Stimulated activated CD8-positive, alpha-beta memory T cell treated with anti-CD3 and anti-CD28 coated beads, Interleukin-7, amount 100 ng/mL, for 48 hours (primary cell): ENCODE results near the gene AQP1.

Source experiments
- DNase-seq, 2 donors: peaks; one replicate each; pipeline ENCODE4 v3.0.0-alpha.2; 2020; ENCODE audit warnings: low read depth in 1 of 2; ENCODE audit errors: extremely low read depth in 1 of 2

The AQP1 gene

DNA sequence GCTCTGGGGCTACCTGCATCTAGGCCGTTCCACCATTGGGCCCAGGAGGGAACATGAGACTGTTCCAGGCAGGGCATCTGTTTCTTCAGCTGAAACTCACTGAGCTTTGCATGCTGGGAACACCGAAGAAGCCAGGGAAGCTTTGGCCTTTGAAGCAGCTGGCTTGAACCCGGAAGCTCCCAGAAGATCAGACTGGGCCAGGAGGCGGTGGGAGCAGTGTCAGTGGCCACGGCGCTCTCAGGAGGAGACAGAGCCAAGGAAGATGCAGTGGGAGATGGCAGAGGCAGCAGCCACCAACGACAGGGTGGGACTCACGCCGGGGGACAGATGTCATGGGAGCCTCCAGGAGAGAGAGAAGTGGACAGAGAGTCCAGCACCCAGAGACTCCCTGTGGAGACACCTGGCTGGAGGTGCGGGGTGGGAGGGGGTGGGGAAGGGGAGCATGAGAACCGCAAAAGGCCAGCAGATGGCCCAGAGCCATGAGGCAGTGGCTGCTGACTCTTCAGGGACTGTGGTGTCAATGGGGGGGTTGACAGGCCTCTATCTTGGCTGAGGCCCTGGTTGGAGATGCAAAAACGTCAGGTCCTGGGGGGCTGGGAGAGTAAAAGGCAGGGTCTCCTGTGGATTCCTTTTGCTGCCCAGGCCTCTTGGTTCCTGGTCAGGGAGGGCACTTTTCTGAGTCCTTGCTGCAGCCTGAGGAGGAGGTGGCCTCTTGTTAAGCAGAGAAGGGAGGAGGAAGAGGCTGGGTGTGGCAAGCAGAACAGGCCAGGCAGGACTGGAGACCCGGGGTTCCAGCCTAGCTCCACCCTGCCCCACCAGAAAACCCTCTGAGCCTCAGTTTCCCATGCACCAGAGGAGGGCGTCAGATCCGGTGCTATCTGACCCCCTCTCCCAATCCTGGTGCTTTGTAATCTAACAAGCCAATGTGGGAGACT is 6.3 kb upstream of the AQP1 start:
- DNase-seq: no peak

DNA sequence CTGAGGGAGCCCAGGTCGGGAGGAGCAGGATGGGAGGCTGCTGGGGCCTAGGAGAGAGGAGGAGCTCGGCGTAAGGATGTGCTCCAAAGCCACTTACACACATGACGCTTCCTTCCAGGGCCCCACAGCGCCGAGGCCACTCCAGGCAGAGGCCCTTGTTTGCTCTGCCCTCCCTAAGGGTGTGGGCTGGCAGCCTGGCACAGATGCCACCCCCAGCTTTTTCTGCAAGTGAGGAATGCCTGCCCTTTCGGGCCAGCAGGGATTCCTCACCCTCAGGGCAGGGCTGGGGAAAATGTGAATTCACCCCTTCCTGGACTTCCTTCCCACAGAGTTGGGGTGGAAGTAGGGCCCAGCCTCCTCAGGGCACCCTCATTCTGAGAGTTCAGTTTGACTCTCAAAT is 5.6 kb upstream of the AQP1 start:
- DNase-seq: no peak

DNA sequence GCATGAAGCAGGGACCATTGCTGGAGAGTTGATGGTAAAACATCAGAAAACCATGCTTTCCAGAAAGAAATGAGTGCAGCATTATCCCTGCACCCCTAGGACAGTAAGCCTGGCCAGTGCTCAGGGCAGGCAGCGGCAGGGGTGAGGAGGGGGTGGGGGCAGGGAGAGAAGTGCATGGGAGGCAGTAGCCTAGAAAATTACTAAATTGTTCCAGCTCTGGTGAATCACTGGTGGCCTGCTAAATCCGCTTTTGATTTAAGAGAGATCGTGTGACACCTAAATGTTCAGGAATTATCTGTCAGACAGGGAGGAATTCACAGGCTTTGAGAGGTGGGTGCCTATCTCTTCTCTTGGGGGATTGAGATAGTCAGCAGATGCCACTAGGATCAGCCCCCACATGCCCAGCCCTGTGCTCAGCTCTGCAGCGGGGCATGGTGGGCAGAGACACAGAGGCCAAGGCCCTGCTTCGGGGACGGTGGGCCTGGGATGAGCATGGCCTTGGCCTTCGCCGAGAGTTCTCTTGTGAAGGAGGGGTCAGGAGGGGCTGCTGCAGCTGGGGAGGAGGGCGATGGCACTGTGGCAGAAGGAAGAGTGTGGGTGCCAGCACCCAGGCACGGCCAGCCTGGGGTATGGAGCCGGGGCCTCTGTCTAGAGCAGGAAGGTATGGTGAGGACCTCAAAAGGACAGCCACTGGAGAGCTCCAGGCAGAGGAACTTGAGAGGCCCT is 5.0 kb upstream of the AQP1 start:
- no peak for DNase-seq

DNA sequence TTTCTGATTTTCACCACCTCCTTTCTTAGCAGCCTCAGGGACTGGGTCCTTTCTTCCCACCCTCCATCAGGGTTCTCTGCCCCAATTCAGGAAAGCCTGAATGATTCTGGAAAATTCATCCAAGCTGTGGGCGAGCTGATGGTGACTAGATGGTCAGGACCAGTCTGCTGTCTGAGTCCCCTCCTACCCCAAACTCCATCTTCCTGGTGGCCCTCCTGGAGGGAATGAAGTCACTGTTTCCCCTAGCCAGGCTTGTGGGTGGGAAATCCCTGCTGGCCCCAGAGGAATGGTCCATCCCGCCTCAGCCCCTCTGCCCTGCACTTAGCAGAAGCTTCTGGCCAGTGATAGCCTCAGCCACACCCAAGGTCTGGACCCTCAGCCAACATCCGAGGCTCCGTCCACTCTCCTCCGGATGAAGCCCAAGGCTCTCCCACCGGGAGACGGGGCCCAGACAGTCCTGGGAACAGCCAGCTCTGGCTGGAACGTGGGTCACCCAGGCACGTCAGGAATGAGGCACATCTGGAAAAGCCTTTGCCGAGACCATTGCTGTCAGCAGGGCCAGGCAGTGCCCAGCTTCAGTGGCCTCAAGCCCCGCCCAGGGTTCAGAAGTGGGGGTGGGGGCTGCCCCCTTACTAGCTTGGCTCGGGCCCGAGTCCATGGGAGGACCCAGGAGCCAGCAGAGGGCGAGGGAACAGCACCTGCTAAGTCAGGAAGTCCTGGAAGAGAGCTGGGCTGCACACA is 4.0 kb upstream of the AQP1 start:
- no peak for DNase-seq

DNA sequence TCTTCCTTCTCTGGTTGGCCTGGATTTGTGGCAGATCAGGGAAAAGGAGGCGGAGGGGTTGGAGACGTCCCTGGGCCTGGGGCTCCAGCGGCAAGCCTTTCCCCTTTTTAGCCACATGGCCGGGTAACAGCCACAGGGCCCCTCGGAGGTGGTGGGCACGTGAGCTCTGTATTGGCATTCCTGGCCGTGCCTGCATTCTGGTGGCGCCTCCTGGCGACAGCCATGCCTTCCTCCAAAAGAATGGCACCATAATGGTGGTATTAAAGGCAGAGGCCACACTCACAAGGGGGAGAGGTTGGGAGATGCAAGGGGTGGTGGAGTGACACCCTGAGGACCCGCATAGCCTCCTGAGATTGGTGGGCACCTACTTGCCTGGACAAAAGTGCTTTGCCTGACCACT is 3.0 kb upstream of the AQP1 start:
- no peak for DNase-seq

DNA sequence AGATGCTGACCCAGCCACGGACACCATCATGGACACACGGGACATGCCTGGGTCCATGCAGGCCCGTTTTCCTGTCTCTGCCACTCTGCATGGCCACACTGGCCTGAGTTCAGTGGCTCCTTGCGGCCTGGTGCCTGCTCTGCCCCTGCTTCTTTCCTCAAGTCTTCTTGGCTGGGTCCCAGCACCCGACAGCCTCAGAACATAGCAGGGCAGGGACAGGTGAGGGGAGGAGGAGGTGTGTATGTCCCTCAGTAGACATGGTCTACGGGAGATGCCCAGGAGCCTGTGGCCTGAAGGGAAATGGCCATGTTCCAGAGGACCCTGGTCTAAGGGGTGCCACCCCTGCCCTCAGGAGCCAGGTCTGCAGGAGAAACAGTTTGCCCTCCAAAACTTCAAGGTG is 2.2 kb upstream of the AQP1 start:
- DNase-seq: no peak

DNA sequence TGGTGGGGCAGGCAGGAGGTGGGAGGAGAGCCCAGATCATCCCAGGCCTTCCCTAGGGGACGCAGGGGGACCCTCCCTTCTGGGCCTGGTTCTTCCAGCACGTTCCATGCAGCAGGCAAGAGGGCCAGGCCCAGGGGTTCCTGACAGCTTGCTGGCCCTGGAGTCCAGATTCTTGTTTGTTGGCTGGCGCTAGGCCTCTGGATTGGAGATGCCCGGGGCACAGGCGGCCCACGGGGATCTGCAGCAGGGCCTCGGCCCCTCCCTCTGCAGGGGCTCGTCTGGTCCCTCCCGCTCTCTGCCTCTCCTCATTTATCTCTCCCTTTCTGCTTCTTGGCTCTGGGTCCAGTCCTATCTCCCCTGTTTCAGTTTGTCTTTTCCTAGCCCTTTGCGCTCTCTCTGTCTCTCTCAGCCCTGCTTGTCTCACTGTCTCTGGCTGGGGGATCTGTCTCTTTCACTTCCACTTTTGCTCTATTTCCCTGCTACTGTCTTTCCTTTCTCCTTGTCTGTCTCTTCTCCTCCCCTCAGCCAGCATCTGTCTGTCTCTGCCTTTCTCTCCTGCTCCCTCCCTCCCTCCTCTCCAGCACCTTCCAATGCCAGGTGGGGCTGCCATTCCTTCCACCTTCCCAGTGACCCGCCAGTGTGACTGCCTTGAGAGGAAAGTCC is 1.1 kb upstream of the AQP1 start:
- DNase-seq: no peak

DNA sequence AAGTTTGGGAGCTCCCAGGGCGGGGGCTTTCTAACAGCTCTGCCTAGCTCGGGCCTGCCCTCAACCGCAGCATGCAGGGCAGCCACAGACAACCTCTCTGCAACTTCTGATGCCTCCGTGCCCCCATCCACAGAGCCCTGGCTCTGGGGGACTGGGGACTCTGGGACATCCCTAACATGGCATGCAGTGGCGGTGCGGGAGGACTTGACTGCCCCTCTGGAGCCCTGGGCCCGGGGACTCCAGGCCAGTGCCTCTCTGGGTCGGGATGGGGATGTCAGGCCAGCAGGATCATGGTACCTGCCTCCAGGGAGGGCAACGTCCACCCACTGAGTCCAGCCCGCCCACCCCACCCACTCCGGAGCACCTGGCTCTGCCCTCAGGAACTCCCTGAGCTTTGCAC is 520 bp upstream of the AQP1 start:
- DNase-seq: no peak

DNA sequence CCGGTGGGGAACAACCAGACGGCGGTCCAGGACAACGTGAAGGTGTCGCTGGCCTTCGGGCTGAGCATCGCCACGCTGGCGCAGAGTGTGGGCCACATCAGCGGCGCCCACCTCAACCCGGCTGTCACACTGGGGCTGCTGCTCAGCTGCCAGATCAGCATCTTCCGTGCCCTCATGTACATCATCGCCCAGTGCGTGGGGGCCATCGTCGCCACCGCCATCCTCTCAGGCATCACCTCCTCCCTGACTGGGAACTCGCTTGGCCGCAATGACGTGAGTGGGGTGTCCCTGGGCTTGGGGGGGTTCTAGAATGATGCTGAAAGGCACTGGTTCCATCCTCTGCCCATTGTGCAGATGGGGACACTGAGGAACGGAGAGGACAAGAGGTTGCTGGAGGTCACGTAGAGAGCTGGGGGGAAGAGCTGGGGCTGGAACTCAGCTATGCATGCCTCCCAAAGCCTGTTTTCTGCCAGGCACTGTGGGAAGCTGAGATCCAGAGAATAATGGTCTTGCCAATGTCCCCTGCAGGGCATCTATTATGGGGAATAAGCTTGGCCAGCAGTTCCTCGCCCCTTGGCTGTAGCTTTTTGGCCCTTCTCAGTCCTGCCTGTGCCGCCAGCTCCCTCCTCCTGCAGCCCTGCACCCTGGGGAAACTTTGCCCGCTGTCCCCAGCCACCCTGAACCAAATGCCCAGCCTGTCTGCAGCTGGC is 523 bp downstream of the AQP1 start:
- DNase-seq: no peak

DNA sequence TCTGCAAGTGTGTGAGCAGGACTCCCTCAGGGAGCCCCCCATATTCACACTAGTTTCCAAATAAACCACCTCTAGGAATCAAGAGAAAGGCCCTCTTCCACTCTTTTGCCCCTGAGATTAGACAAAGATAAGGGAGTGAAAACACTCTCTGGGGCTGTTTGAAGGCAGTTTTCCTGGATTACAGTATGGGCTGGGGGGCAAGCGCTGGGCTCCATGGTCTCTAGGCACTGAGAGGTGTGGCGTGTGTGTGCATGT is 1.0 kb downstream of the AQP1 start:
- DNase-seq: no peak

DNA sequence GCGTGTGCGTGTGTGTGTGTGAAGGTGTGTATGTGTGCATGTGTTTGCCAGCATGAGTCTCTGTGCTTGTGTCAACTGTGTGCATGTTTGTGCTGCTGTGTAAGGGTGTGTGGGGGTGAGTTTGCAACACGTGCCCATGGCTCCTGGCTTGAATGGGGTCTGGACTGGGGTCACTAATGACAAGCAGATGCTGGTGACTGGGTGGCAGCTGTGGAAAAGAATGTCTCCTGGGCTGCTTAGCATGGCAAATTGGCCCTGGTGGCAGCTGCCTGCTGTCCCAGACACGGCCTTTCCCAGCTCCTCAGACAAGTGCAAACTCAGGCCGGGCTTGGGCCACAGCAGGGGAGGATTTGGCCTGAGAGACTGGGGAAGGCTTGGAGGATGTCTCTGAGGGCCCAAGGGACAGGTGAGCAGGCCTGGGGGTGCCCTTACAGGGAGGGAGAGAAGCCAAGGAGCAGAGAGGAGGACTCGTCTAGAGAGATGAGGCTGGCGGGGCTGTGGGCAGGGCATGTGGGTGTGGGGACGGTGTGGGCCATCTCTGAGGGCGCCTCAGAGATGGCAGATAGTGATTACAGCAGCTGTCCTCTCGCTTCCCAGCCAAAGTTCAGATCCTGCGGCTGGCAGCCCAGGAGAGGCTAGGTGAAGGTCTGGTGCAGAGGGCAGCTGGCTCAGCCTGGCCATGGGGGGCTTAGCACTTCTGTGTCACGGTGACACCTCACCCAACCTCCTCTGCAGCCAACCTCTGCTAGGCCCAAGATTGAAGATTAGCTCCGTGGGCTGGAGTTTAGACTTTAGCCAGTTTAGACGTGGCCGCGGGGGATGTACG is 1.5 kb downstream of the AQP1 start:
- no peak for DNase-seq

DNA sequence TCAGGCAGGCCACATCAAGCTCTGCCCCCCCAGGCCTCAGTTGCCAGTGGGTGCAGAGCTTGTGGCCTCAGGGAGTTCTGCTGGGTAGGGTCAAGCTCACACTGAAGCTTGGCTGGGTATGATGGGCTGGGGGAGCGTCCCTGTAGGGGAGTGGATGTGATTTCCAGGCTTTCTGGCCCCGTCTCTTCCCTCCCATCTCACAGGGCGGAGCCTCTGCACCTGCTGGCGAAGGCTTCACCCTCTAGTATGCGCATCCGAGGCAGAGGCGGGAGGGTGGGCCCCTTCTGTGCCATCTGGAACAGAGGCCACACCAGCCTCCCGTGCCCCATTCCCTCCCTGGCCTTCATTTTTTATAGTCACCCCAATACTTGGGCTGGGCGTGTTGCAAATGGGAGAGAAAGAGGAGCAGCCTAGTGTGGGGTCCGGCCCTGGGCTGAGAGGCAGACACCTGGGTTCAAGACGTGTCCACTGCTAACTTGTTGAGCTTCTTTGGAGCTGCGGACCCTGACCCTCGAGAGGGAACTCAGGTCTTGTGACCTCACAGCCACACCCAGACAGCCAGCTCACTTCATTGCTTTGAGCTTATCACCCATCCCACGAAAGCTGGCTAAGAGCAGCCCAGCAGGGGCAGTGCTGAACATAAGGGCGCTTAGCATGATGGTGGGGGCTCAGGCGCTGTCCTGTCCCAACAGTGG is 2.3 kb downstream of the AQP1 start:
- DNase-seq: no peak

DNA sequence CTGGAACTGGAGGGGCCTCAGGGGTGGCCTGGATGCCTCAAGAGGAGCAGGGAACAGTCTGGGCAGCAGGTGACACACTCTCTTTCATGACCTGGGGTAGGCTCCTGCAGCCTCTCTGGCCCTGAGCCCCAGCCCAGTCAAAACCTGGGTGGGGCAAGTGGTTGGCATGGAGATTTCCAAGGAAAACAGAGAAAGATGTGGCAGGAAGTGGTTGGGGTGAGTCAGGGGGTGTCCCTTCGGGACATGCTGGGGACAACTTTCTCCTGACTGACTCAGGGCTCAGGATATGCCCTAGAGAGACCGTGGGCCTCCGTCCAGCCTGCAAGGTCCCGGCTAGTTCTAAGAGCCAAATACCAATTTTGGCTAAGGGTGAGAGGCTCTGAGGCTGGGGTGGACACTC is 2.9 kb downstream of the AQP1 start:
- no peak for DNase-seq

DNA sequence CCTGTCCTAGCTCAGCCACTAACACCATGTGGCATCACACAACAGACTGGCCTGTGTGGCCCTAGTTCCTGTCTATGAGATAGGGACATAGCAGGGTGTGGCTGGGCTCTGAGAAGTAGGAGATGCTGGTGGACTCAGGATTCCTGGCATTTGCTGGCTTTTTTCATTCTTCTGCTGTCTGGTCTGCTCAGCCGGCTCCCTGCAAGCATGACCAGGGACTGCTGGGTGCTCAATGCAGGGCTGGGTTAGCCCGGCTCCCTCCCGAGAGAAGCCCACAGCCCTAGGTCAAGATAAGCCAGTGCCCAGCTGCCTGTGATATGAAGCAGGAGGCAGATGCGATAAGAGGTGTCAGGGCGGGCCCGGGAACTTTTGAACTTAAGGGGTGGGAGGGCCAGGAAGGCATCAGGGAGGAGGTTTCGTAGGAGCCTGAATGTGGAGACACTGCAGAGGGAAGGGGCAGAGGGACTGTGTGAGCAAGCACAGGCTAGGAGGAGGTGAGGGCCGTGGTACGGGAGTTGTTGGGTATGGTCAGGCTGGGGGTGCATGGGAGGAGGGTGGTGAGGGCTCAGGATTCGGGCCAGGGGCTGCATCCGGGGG is 3.5 kb downstream of the AQP1 start:
- no peak for DNase-seq

DNA sequence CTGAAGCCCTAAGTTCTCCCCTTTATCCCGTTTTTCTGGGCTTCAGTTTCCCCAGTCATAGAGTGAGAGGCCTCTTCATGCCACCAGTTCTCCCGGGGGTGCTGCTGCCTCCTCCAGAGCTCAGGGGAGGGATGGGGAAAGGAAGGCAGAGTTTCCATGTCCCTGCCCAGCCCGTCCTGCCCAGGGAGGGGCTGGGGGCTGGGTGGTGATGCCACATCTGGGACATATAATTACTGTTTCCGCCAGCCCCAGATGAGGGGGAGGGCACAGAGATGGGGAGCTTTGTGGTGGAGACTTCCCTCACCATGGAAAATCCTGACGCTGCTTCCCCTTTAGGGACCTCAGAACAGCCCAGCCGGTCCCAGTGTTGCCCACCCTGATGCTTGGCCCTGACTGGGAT is 4.1 kb downstream of the AQP1 start:
- DNase-seq: no peak

DNA sequence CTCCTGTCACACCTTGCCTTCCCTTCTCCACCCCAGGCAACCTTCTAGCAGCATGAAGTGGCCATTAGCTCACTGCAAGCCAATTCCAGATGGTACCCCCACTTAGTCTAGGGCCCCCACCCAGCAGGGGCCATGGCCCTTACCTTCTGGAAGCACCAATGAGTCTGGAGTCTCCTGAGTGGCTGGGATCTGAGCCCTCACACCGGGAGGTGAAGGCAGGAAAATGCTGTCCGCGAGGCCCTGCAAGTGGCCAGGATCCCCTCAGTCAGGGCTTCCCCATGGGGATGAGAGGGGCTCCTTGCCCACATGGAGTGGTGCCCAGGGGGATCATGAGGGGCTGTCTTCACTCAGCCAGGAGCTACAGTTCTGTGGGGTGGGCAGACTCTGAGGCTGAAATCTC is 4.6 kb downstream of the AQP1 start:
- no peak for DNase-seq

DNA sequence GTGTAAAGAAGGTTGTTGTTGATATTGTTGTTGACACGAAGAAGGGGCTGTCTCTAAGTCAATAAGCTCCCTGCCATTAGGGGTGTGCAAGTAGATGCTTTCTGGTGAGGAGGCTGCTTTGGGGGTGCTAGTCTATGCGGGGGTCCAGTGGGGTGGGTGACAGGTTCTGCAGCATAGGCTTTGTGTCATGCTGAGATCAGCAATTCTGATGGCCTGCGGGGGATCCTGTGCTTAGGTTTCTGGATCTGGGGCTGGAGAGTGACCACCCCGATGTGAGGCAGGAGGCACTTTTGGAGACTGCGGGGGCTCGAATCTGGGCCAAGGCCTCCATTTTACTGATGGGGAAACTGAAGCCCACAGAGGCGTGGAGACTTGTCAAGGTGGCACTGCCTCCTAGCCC is 5.1 kb downstream of the AQP1 start:
- no peak for DNase-seq

DNA sequence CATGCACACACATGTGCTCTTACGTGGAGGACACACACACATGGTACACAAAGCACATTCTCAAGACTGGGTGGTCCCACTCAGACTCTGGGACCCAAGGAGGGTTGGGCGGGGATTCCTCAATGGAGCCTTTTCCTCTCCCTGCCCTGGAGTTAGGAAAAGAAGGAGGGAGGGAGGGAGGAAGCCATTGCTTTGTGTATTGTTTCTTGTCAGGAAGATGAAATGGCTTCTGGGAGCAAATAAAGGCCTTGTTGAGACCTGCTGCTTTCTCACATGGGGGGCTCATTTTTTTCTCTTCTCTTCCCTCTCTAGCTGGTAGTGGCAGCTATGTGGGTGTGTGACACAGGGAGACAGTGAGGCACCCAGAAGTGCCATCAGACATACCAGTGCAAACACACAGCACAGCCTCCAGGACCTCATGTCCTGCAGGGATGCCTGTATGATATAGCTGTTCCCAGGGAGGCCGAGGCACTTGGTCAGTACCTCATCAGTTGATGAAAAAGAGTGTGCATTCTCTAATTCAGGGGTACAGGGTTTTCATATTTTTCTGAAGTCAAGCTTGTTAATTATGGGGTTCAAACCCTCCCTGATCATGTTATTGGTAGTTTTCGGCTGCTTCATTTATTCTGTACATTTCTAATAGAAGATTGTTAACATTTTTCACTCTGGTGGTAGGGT is 5.7 kb downstream of the AQP1 start:
- DNase-seq: no peak
